ENCODE data around the gene SEMA6D. TPM values are rescaled to one million over a fixed set of nuclear protein-coding genes. Genes with fewer than 3 reads are reported as not detected.

The SEMA6D gene
- total and polyA plus RNA-seq, 2 donors (not counting 1 experiment from before 2014, with no cell fraction given): 2.4 to 13.4 TPM

DNA sequence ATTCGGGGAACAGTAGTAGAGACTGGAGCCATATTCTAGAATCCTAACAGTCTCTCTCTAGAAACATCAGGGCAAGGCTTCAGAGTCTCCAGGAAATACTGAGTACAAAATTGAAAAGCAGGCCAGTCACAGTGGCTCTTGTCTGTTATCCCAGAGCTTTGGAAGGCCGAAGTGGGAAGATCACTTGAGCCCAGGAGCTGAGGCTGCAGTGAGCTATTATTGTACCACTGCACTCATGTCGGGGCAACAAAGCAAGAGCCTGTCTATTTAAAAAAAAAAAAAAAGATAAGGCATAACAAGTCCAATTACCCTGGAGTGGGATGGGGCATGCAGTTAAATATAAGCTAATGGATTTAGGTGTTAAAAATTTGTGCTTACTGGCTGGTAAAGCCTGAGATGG is 79.0 kb downstream of the SEMA6D start:
- Histone ChIP-seq H3K79me2 (ENCODE audit: control insufficient read depth, insufficient read depth, low read length) (no peaks in the 10 kb centered on the region), H3K9me3 (ENCODE audit: control insufficient read depth, insufficient read depth, low read depth, low read length) (no peaks in the 10 kb centered on the region), H3K4me3 (replicated peaks in 1 of 4; ENCODE audit: control extremely low read depth in 1 of 4, insufficient read depth in 1 of 4, low read depth in 3 of 4, low read length in 4 of 4) (no peak overlapping the region), H4K20me1 (ENCODE audit: control insufficient read depth, extremely low read depth, insufficient read depth, low read length) (no peaks in the 10 kb centered on the region), H3K27me3 (ENCODE audit: control insufficient read depth, insufficient read depth, low read length) (no peaks in the 10 kb centered on the region), H2AFZ (ENCODE audit: low read length) (no peak overlapping the region), H3K27ac (ENCODE audit: insufficient read depth, low read length) (no peak overlapping the region), H3K36me3 (ENCODE audit: control insufficient read depth, insufficient read depth, low read length) (no peaks in the 10 kb centered on the region), H3K9ac (ENCODE audit: insufficient read depth, low read length) (no peak overlapping the region), H3K4me2 (ENCODE audit: extremely low read depth, insufficient read depth, low read length) (no peak overlapping the region), H3K4me1 (ENCODE audit: control insufficient read depth, extremely low read depth, insufficient read depth, low read length) (no peaks in the 10 kb centered on the region)
- no peak for DNase-seq (ENCODE audit: low read depth in 2 of 2)
- no peak for TF ChIP-seq EZH2 (IDR thresholded peaks at IDR 0.05; ENCODE audit: low read length, missing control alignments)
- TF ChIP-seq, protein P1, sequence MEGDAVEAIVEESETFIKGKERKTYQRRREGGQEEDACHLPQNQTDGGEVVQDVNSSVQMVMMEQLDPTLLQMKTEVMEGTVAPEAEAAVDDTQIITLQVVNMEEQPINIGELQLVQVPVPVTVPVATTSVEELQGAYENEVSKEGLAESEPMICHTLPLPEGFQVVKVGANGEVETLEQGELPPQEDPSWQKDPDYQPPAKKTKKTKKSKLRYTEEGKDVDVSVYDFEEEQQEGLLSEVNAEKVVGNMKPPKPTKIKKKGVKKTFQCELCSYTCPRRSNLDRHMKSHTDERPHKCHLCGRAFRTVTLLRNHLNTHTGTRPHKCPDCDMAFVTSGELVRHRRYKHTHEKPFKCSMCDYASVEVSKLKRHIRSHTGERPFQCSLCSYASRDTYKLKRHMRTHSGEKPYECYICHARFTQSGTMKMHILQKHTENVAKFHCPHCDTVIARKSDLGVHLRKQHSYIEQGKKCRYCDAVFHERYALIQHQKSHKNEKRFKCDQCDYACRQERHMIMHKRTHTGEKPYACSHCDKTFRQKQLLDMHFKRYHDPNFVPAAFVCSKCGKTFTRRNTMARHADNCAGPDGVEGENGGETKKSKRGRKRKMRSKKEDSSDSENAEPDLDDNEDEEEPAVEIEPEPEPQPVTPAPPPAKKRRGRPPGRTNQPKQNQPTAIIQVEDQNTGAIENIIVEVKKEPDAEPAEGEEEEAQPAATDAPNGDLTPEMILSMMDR (conservative IDR thresholded peaks at IDR 0.05 in 1 of 2, IDR thresholded peaks at IDR 0.05 in 1 of 2; ENCODE audit: low read depth in 1 of 2, low read length in 2 of 2): no peak

DNA sequence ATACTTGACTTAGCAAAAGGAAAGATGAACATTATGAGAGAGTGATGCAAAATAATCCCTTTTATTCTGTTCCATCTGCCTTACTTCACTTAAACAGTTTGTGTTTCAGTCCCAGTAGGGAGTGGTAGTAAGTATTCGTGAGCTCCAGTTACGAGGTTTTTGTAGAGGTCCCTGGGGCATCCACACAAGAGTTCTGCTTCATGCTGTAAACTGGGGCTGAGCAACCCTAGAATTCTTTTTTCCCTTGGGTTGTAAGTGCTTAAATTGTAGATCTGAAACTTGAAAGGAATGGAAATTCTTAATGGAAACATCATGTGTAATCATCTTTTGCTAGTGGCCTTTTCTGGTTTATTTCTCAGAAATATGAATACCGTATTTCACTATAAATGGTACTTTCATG is 79.5 kb downstream of the SEMA6D start:
- Histone ChIP-seq H3K79me2 (ENCODE audit: control insufficient read depth, insufficient read depth, low read length) (no peaks in the 10 kb centered on the region), H3K9me3 (ENCODE audit: control insufficient read depth, insufficient read depth, low read depth, low read length) (no peaks in the 10 kb centered on the region), H2AFZ (ENCODE audit: low read length) (no peak overlapping the region), H3K4me2 (ENCODE audit: extremely low read depth, insufficient read depth, low read length) (no peak overlapping the region), H4K20me1 (ENCODE audit: control insufficient read depth, extremely low read depth, insufficient read depth, low read length) (no peaks in the 10 kb centered on the region), H3K4me3 (replicated peaks in 1 of 4; ENCODE audit: control extremely low read depth in 1 of 4, insufficient read depth in 1 of 4, low read depth in 3 of 4, low read length in 4 of 4) (no peak overlapping the region), H3K36me3 (ENCODE audit: control insufficient read depth, insufficient read depth, low read length) (no peaks in the 10 kb centered on the region), H3K27me3 (ENCODE audit: control insufficient read depth, insufficient read depth, low read length) (no peaks in the 10 kb centered on the region), H3K27ac (ENCODE audit: insufficient read depth, low read length) (no peak overlapping the region), H3K9ac (ENCODE audit: insufficient read depth, low read length) (no peak overlapping the region), H3K4me1 (ENCODE audit: control insufficient read depth, extremely low read depth, insufficient read depth, low read length) (no peaks in the 10 kb centered on the region)
- TF ChIP-seq, protein P1 (conservative IDR thresholded peaks at IDR 0.05 in 1 of 2, IDR thresholded peaks at IDR 0.05 in 1 of 2; ENCODE audit: low read depth in 1 of 2, low read length in 2 of 2): no peak
- no peak for TF ChIP-seq EZH2 (IDR thresholded peaks at IDR 0.05; ENCODE audit: low read length, missing control alignments)
- DNase-seq (ENCODE audit: low read depth in 2 of 2): no peak

DNA sequence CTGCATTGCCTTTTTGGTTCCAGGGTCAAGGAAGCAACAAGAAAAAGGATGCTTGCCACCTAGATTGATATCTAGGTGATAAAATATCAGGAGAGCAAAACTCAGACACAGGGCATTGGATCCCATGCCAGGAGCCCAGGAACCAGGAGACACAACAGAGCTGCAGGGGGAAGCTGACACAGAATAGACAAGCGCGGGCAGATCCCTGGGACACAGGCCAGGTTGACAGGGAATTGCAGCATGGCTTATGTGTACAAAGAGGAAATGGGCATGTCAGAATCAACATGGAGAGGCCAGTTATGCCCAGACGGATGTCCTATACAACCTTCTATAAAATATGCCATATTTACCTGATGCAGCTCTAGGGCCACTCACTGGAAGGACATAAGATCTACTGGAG is 84.2 kb downstream of the SEMA6D start:
- DNase-seq (ENCODE audit: low read depth in 2 of 2): no peak
- H3K27me3 ChIP-seq (ENCODE audit: control insufficient read depth, insufficient read depth, low read length): no peaks in the 10 kb centered on the region
- H3K27ac ChIP-seq (ENCODE audit: insufficient read depth, low read length): no peak overlapping the region
- H3K4me1 ChIP-seq (ENCODE audit: control insufficient read depth, extremely low read depth, insufficient read depth, low read length): no peaks in the 10 kb centered on the region
- no peaks in the 10 kb centered on the region for H3K79me2 ChIP-seq (ENCODE audit: control insufficient read depth, insufficient read depth, low read length)
- no peaks in the 10 kb centered on the region for H4K20me1 ChIP-seq (ENCODE audit: control insufficient read depth, extremely low read depth, insufficient read depth, low read length)
- H3K4me3 ChIP-seq (replicated peaks in 1 of 4; ENCODE audit: control extremely low read depth in 1 of 4, insufficient read depth in 1 of 4, low read depth in 3 of 4, low read length in 4 of 4): no peak overlapping the region
- no peak overlapping the region for H3K4me2 ChIP-seq (ENCODE audit: extremely low read depth, insufficient read depth, low read length)
- no peaks in the 10 kb centered on the region for H3K36me3 ChIP-seq (ENCODE audit: control insufficient read depth, insufficient read depth, low read length)
- no peak overlapping the region for H2AFZ ChIP-seq (ENCODE audit: low read length)
- no peak for TF ChIP-seq EZH2 (IDR thresholded peaks at IDR 0.05; ENCODE audit: low read length, missing control alignments)
- TF ChIP-seq, protein P1 (conservative IDR thresholded peaks at IDR 0.05 in 1 of 2, IDR thresholded peaks at IDR 0.05 in 1 of 2; ENCODE audit: low read depth in 1 of 2, low read length in 2 of 2): no peak
- H3K9ac ChIP-seq (ENCODE audit: insufficient read depth, low read length): no peak overlapping the region
- H3K9me3 ChIP-seq (ENCODE audit: control insufficient read depth, insufficient read depth, low read depth, low read length): no peaks in the 10 kb centered on the region
